Measurements from ENCODE around the gene COQ8A.

DNA sequence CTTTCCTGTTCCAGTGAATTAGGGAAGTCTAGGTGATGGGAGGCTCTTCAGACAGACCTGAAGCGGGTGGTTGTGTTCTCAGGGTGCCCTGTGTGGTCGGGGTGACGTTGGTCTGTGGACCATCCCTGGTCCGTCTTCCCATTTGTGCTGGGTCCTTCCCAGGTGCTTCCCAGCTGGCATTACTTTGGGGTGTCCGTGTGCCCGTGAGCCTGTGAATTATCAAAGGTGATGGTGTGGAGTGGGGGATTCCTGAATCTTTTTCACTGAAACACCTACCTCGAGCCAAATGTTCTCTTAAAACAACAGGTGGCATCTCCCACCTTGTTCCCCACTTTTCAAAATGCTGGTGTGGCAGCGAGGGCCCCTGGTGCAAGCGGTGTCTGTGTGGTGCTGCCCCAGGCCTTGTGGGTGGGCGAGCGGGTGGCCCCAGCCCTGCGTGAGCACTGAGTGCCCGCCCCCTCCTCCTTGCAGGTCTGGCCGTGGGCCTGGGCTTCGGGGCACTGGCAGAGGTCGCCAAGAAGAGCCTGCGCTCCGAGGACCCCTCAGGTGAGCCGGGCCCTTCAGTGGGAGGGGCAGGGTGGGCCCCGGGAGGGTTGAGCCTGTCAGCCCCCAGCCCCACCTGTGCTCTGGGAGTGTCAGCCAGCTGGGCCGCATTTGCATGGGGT, 37.0 kb downstream of the COQ8A start:
- TF ChIP-seq, protein P1, sequence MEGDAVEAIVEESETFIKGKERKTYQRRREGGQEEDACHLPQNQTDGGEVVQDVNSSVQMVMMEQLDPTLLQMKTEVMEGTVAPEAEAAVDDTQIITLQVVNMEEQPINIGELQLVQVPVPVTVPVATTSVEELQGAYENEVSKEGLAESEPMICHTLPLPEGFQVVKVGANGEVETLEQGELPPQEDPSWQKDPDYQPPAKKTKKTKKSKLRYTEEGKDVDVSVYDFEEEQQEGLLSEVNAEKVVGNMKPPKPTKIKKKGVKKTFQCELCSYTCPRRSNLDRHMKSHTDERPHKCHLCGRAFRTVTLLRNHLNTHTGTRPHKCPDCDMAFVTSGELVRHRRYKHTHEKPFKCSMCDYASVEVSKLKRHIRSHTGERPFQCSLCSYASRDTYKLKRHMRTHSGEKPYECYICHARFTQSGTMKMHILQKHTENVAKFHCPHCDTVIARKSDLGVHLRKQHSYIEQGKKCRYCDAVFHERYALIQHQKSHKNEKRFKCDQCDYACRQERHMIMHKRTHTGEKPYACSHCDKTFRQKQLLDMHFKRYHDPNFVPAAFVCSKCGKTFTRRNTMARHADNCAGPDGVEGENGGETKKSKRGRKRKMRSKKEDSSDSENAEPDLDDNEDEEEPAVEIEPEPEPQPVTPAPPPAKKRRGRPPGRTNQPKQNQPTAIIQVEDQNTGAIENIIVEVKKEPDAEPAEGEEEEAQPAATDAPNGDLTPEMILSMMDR (IDR thresholded peaks at IDR 0.05; ENCODE audit: low read depth, low read length, poor library complexity, severe bottlenecking), result no peak
- no peak for TF ChIP-seq EZH2phosphoT487 (IDR thresholded peaks at IDR 0.05; ENCODE audit: borderline replicate concordance, low read length)

All from DOHH2 (cell line).